WTC11 (cell line): Measurements from ENCODE around the gene ZBTB16.

Source experiments
- ATF2 ChIP-seq: sonication (generic); formaldehyde crosslinking; IDR thresholded peaks from 2 replicates; pipeline ENCODE4 v1.8.1; 2022; ENCODE audit warnings: low read depth, missing genetic modification reagents, borderline replicate concordance
- CDX4 ChIP-seq: fragments of 250-450 bp; sonication (Bioruptor Pico); IDR thresholded peaks from 2 replicates; pipeline ENCODE4 v1.9.0; 2021; ENCODE audit warnings: moderate library complexity, mild to moderate bottlenecking, inconsistent platforms, borderline replicate concordance
- CREM ChIP-seq: sonication (generic); formaldehyde crosslinking; IDR thresholded peaks from 2 replicates; pipeline ENCODE4 v1.8.1; 2022; ENCODE audit warnings: mild to moderate bottlenecking, missing genetic modification reagents, moderate library complexity
- CTCF ChIP-seq: fragments of 200-600 bp; IDR thresholded peaks from 2 replicates; pipeline ENCODE4 v1.8.0; 2022; ENCODE audit warnings: antibody characterized with exemption
- IRF1 ChIP-seq: sonication (generic); formaldehyde crosslinking; IDR thresholded peaks from 2 replicates; pipeline ENCODE4 v1.8.0; 2023; ENCODE audit warnings: missing genetic modification reagents
- JUN ChIP-seq: sonication (generic); formaldehyde crosslinking; IDR thresholded peaks from 2 replicates; pipeline ENCODE4 v1.8.0; 2023; ENCODE audit warnings: mild to moderate bottlenecking, missing genetic modification reagents
- SP1 ChIP-seq: sonication (generic); formaldehyde crosslinking; conservative IDR thresholded peaks from 2 replicates; pipeline ENCODE4 v1.8.1; 2022; ENCODE audit warnings: missing genetic modification reagents
- ZBTB21 ChIP-seq: sonication (generic); formaldehyde crosslinking; IDR thresholded peaks from 2 replicates; pipeline ENCODE4 v1.8.1; 2023; ENCODE audit warnings: mild to moderate bottlenecking, missing genetic modification reagents, borderline replicate concordance

GRCh38 chr11:114263513-114264170, 204.1 kb downstream of the ZBTB16 start:
- TF ChIP-seq CREM (CRISPR knock-in tag) (no peak), CTCF (no peak), SP1 (CRISPR knock-in tag) (no peak), JUN (CRISPR knock-in tag) (no peak), ZBTB21 (no peak), CDX4 (no peak), IRF1 (CRISPR knock-in tag) (no peak), ATF2 (CRISPR knock-in tag) (no peak)
